Epidermal melanocyte (primary cell): ENCODE results near the gene USP17L22.
"Not testable (repeated sequence)": the region's sequence is repeated elsewhere in the genome, so short reads cannot be mapped to it uniquely, and the experiment has no call there.

ENCODE experiments used
- DNase-seq: peaks from one replicate; pipeline ENCODE4 v3.0.0; 2011; ENCODE audit warnings: low spot score; ENCODE audit not compliant: insufficient read length

USP17L22 gene

GRCh38 chr4:9267319-9267718 lies at the start of gene USP17L22:
USP17L22 (plus strand) TSS chr4:9267619; CDS start chr4:9267619, 0 bp downstream.
- not testable (repeated sequence) for DNase-seq

DNA sequence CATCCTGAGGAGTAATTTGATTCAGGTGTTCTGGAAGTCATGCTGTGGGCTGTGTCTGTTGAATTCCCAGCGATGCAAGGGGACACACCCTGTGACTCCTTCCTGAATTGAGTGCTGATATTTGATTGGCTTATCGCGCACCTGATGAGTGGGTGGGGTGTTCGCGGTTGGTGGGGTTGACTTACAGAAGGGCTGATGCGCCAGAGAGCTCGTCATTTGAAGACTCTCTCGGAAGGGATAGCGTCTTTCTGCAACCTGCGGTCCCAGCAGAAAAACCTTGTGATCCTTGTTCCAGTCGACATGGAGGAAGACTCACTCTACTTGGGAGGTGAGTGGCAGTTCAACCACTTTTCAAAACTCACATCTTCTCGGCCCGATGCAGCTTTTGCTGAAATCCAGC lies 47.6 kb upstream of the USP17L22 start, which contains the start of gene USP17L12:
Gene USP17L12, plus strand, starts transcription at position 301 of the 400 bp plus-strand sequence. Its CDS starts 0 bp downstream, at position 301.
- DNase-seq = not testable (repeated sequence)

DNA sequence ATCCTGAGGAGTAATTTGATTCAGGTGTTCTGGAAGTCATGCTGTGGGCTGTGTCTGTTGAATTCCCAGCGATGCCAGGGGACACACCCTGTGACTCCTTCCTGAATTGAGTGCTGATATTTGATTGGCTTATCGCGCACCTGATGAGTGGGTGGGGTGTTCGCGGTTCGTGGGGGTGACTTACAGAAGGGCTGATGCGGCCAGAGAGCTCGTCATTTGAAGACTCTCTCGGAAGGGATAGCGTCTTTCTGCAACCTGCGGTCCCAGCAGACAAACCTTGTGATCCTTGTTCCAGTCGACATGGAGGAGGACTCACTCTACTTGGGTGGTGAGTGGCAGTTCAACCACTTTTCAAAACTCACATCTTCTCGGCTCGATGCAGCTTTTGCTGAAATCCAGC lies 42.8 kb upstream of the USP17L22 start, which contains the start of gene USP17L13:
Gene USP17L13, plus strand, starts transcription at position 301 of the 400 bp plus-strand sequence. Its CDS starts 0 bp downstream, at position 301.
- not testable (repeated sequence) for DNase-seq

- not testable (repeated sequence) for DNase-seq
Observed at GRCh38 chr4:9230249-9230648, 37.2 kb upstream of the USP17L22 start.

DNA sequence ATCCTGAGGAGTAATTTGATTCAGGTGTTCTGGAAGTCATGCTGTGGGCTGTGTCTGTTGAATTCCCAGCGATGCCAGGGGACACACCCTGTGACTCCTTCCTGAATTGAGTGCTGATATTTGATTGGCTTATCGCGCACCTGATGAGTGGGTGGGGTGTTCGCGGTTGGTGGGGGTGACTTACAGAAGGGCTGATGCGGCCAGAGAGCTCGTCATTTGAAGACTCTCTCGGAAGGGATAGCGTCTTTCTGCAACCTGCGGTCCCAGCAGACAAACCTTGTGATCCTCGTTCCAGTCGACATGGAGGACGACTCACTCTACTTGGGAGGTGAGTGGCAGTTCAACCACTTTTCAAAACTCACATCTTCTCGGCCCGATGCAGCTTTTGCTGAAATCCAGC lies 33.3 kb upstream of the USP17L22 start, which contains the start of gene USP17L15:
Gene USP17L15, plus strand, starts transcription at position 301 of the 400 bp plus-strand sequence. Its CDS starts 0 bp downstream, at position 301.
- not testable (repeated sequence) for DNase-seq

- not testable (repeated sequence) for DNase-seq
Observed at GRCh38 chr4:9238461-9238860, 29.0 kb upstream of the USP17L22 start.

DNA sequence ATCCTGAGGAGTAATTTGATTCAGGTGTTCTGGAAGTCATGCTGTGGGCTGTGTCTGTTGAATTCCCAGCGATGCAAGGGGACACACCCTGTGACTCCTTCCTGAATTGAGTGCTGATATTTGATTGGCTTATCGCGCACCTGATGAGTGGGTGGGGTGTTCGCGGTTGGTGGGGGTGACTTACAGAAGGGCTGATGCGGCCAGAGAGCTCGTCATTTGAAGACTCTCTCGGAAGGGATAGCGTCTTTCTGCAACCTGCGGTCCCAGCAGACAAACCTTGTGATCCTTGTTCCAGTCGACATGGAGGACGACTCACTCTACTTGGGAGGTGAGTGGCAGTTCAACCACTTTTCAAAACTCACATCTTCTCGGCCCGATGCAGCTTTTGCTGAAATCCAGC lies 23.8 kb upstream of the USP17L22 start, which contains the start of gene USP17L17:
Gene USP17L17, plus strand, starts transcription at position 301 of the 400 bp plus-strand sequence. Its CDS starts 0 bp downstream, at position 301.
- not testable (repeated sequence) for DNase-seq

DNA sequence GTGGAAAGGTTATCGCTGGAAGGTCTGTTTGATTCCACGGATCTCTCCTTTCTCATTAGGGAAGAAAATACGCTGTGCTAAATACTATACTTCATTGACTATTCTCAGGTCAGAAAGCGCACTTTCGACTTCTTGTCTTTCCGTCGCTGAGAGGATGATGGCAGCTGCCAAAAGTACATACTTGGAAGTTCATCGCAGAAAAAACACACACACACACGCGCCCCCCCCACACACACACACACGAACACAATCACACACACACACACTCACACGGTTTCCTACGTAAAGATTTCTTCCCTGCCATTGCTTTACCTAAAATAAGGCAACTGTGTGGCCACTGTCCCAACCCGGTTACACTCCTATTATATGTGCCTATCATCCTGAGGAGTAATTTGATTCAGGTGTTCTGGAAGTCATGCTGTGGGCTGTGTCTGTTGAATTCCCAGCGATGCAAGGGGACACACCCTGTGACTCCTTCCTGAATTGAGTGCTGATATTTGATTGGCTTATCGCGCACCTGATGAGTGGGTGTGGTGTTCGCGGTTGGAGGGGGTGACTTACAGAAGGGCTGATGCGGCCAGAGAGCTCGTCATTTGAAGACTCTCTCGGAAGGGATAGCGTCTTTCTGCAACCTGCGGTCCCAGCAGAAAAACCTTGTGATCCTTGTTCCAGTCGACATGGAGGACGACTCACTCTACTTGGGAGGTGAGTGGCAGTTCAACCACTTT lies 19.3 kb upstream of the USP17L22 start, which contains the start of gene USP17L18:
Gene USP17L18, plus strand, starts transcription at position 678 of the 728 bp plus-strand sequence. Its CDS starts 0 bp downstream, at position 678.
- DNase-seq = not testable (repeated sequence)

- DNase-seq = not testable (repeated sequence)
Observed at GRCh38 chr4:9253078-9253477, 14.3 kb upstream of the USP17L22 start, which contains the start of gene USP17L19. USP17L19 (plus strand) TSS chr4:9253378; CDS start chr4:9253378, 0 bp downstream.

DNA sequence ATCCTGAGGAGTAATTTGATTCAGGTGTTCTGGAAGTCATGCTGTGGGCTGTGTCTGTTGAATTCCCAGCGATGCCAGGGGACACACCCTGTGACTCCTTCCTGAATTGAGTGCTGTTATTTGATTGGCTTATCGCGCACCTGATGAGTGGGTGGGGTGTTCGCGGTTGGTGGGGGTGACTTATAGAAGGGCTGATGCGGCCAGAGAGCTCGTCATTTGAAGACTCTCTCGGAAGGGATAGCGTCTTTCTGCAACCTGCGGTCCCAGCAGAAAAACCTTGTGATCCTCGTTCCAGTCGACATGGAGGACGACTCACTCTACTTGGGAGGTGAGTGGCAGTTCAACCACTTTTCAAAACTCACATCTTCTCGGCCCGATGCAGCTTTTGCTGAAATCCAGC lies 9.6 kb upstream of the USP17L22 start, which contains the start of gene USP17L20:
Gene USP17L20, plus strand, starts transcription at position 301 of the 400 bp plus-strand sequence. Its CDS starts 0 bp downstream, at position 301.
- DNase-seq = not testable (repeated sequence)

- DNase-seq = not testable (repeated sequence)
Observed at GRCh38 chr4:9262572-9262971, 4.8 kb upstream of the USP17L22 start, which contains the start of gene USP17L21. USP17L21 (plus strand) TSS chr4:9262872; CDS start chr4:9262872, 0 bp downstream.

GRCh38 chr4:9271719-9272118 lies 4.3 kb downstream of the USP17L22 start:
- not testable (repeated sequence) for DNase-seq
